IPS-NIHi11 (cell line): ENCODE measurements around the gene RNF113A.
"Not testable (repeated sequence)": the region's sequence is repeated elsewhere in the genome, so short reads cannot be mapped to it uniquely, and the experiment has no call there.

Experiments
- DNase-seq: peaks from one replicate; pipeline ENCODE4 v3.0.0; 2012; ENCODE audit warnings: mixed read lengths, low spot score

The RNF113A gene

GRCh38 chrX:119833905-119834304 lies 37.6 kb downstream of the RNF113A start:
- no peak for DNase-seq

GRCh38 chrX:119828446-119828845 lies 43.1 kb downstream of the RNF113A start:
- no peak for DNase-seq

- DNase-seq = no peak
These were observed 45.1 kb downstream of the RNF113A start for GRCh38 chrX:119826399-119826959.

GRCh38 chrX:119824221-119824620 lies 47.3 kb downstream of the RNF113A start:
- DNase-seq = not testable (repeated sequence)

- not testable (repeated sequence) for DNase-seq
These were observed 49.8 kb downstream of the RNF113A start for GRCh38 chrX:119821703-119822102.
